ENCODE results near the gene ZNF207. TPM values are rescaled to one million over a fixed set of nuclear protein-coding genes. Genes with fewer than 3 reads are reported as not detected.

Gene ZNF207
- total and polyA plus RNA-seq, 9 of the 15 experiments (the other 6 are each of a cell fraction or from before 2014, with no cell fraction given): 123 to 370 (median 250) TPM

- DNase-seq (ENCODE audit: extremely low read depth in 1 of 4, low spot score in 3 of 4): peak; percentile 81 to 90 (median 85)
- 0 out of 2 replicates have a peak overlapping the region, but pooled peaks have one; percentile 46 for H2AFZ ChIP-seq (ENCODE audit: low read depth, low read length)
- H3K4me3 ChIP-seq: no peak overlapping the region
- in situ Hi-C loops (cut with MboI) (loop anchor here (5.0 kb wide), 1 partner anchor 72 kb away; no protein-coding TSS in a partner anchor), intact Hi-C loops (cut with micrococcal nuclease) (loop anchor here (1.0 kb wide), 1 partner anchor 66 kb away; no protein-coding TSS in a partner anchor)
- peaks cover 0 to 4% of the 10 kb centered on the region in 2 experiments; a peak in 2 of 5 replicates for H3K4me1 ChIP-seq (replicated peaks in 1 of 2; ENCODE audit: control insufficient read depth in 2 of 2, insufficient read depth in 2 of 2, low read length in 2 of 2)
- peak; percentile 97 for ATAC-seq
- no TSS peak for BruUV-seq (replicated peaks)
- H3K27me3 ChIP-seq (ENCODE audit: control insufficient read depth in 2 of 2, insufficient read depth in 2 of 2, low read length in 2 of 2): peaks cover 15 to 16% of the 10 kb centered on the region in 2 experiments; a peak in 4 of 5 replicates
- H4K20me1 ChIP-seq (replicated peaks; ENCODE audit: control insufficient read depth, insufficient read depth, low read length): no peaks in the 10 kb centered on the region
- H3K9ac ChIP-seq (ENCODE audit: insufficient read depth in 1 of 2, low read depth in 2 of 2, low read length in 2 of 2): no peak overlapping the region
- WGBS (ENCODE audit: insufficient coverage, low coverage, missing lambda C conversion rate): 1% methylated on average over 5 of the region's 5 CpGs
- H3K36me3 ChIP-seq (ENCODE audit: control insufficient read depth, insufficient read depth, low read length): no peaks in the 10 kb centered on the region
- H3K4me2 ChIP-seq (ENCODE audit: insufficient read depth, low read length): no peak overlapping the region; the same call in 1 of the 2 replicates
- ChIA-PET CTCF (ENCODE audit: low intra/inter-chr PET ratio) (interaction anchor here (0.6 to 3.3 kb wide), 2 partner anchors 64 to 66 kb away, joined by 3 to 30 read pairs; no protein-coding TSS in a partner anchor), POLR2A (interaction anchor here (1.4 kb wide), 1 partner anchor 14 kb away, joined by 5 read pairs; no protein-coding TSS in a partner anchor)
- H3K9me1 ChIP-seq (ENCODE audit: control insufficient read depth, insufficient read depth, low read length): no peaks in the 10 kb centered on the region
- H3K79me2 ChIP-seq (ENCODE audit: control insufficient read depth, insufficient read depth, low read length): no peaks in the 10 kb centered on the region
- H3K9me3 ChIP-seq (replicated peaks; ENCODE audit: control insufficient read depth, insufficient read depth, low read depth, low read length): no peaks in the 10 kb centered on the region
- peak; percentile 82 for FAIRE-seq
- no peak overlapping the region for H3K27ac ChIP-seq (ENCODE audit: extremely low read depth, low read depth, low read length)
- 0 out of 2 replicates have a peak, but pooled peaks have one; percentile 8 for TF ChIP-seq TOE1 (IDR thresholded peaks at IDR 0.05; ENCODE audit: borderline replicate concordance)
- TF ChIP-seq TOE1 (CRISPR knock-in tag; IDR thresholded peaks at IDR 0.05; ENCODE audit: borderline replicate concordance, low read depth): no peak
- peak; percentile 59 for TF ChIP-seq EGR1 (conservative IDR thresholded peaks at IDR 0.05)
- peak; percentile 95 for TF ChIP-seq SMC3 (conservative IDR thresholded peaks at IDR 0.05; ENCODE audit: insufficient read depth, low read depth, low read length)
- TF ChIP-seq DEAF1 (CRISPR knock-in tag; IDR thresholded peaks at IDR 0.05): peak; percentile 64
- TF ChIP-seq KDM1A (IDR thresholded peaks at IDR 0.05): peak; percentile 30 to 70; a peak in 1 of 4 replicates
- no peak; a peak in 1 of 4 replicates for TF ChIP-seq RCOR1 (IDR thresholded peaks at IDR 0.05; ENCODE audit: borderline replicate concordance in 1 of 2, low read depth in 2 of 2, low read length in 2 of 2)
- peak; percentile 34; the same call in 1 of the 2 replicates for TF ChIP-seq ZNF384 (IDR thresholded peaks at IDR 0.05; ENCODE audit: low read depth, low read length)
- TF ChIP-seq MAFK (IDR thresholded peaks at IDR 0.05; ENCODE audit: low read length): 0 out of 2 replicates have a peak, but pooled peaks have one; percentile 3
- peak; percentile 50; the same call in 1 of the 2 replicates for TF ChIP-seq ZBTB33 (CRISPR knock-in tag; IDR thresholded peaks at IDR 0.05)
- TF ChIP-seq ZBTB7A (IDR thresholded peaks at IDR 0.05; ENCODE audit: borderline replicate concordance, control insufficient read depth, low read depth, low read length): 0 out of 2 replicates have a peak, but pooled peaks have one; percentile 37
- no peak for TF ChIP-seq YBX1 (IDR thresholded peaks at IDR 0.05)
- peak; percentile 2; the same call in 1 of the 2 replicates for TF ChIP-seq ZNF121 (CRISPR knock-in tag; conservative IDR thresholded peaks at IDR 0.05)
- peak; percentile 50; the same call in 1 of the 2 replicates for TF ChIP-seq KLF16 (IDR thresholded peaks at IDR 0.05)
- TF ChIP-seq MYNN (IDR thresholded peaks at IDR 0.05): 0 out of 2 replicates have a peak, but pooled peaks have one; percentile 21
- TF ChIP-seq MYNN (CRISPR knock-in tag; IDR thresholded peaks at IDR 0.05): no peak
- TF ChIP-seq, protein P1, sequence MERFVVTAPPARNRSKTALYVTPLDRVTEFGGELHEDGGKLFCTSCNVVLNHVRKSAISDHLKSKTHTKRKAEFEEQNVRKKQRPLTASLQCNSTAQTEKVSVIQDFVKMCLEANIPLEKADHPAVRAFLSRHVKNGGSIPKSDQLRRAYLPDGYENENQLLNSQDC (CRISPR knock-in tag; IDR thresholded peaks at IDR 0.05): no peak
Measured at GRCh38 chr17:32319548-32319905, 30.4 kb upstream of the ZNF207 start.
